ENCODE results near the gene TNFSF4. TPM values are rescaled to one million over a fixed set of nuclear protein-coding genes. Genes with fewer than 3 reads are reported as not detected.

TNFSF4 gene
- total RNA-seq, 1 donor = 2.0 TPM

- TF ChIP-seq, protein P1, sequence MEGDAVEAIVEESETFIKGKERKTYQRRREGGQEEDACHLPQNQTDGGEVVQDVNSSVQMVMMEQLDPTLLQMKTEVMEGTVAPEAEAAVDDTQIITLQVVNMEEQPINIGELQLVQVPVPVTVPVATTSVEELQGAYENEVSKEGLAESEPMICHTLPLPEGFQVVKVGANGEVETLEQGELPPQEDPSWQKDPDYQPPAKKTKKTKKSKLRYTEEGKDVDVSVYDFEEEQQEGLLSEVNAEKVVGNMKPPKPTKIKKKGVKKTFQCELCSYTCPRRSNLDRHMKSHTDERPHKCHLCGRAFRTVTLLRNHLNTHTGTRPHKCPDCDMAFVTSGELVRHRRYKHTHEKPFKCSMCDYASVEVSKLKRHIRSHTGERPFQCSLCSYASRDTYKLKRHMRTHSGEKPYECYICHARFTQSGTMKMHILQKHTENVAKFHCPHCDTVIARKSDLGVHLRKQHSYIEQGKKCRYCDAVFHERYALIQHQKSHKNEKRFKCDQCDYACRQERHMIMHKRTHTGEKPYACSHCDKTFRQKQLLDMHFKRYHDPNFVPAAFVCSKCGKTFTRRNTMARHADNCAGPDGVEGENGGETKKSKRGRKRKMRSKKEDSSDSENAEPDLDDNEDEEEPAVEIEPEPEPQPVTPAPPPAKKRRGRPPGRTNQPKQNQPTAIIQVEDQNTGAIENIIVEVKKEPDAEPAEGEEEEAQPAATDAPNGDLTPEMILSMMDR (IDR thresholded peaks at IDR 0.05; ENCODE audit: insufficient read depth, low read length) = peak; percentile 6
- H3K4me3 ChIP-seq (ENCODE audit: low read depth, low read length) = no peak overlapping the region
- no peak for DNase-seq (ENCODE audit: low read depth)
These were observed 19.4 kb downstream of the TNFSF4 start for GRCh38 chr1:173187671-173188237.

GRCh38 chr1:173181791-173182190 lies 25.3 kb downstream of the TNFSF4 start:
- TF ChIP-seq, protein P1 (IDR thresholded peaks at IDR 0.05; ENCODE audit: insufficient read depth, low read length) = no peak
- no peak for DNase-seq (ENCODE audit: low read depth)
- H3K4me3 ChIP-seq (ENCODE audit: low read depth, low read length) = no peak overlapping the region

- H3K4me3 ChIP-seq (ENCODE audit: low read depth, low read length) = no peak overlapping the region
- TF ChIP-seq, protein P1 (IDR thresholded peaks at IDR 0.05; ENCODE audit: insufficient read depth, low read length) = no peak
- DNase-seq (ENCODE audit: low read depth) = no peak
These were observed 30.9 kb downstream of the TNFSF4 start for GRCh38 chr1:173176246-173176645.

DNA sequence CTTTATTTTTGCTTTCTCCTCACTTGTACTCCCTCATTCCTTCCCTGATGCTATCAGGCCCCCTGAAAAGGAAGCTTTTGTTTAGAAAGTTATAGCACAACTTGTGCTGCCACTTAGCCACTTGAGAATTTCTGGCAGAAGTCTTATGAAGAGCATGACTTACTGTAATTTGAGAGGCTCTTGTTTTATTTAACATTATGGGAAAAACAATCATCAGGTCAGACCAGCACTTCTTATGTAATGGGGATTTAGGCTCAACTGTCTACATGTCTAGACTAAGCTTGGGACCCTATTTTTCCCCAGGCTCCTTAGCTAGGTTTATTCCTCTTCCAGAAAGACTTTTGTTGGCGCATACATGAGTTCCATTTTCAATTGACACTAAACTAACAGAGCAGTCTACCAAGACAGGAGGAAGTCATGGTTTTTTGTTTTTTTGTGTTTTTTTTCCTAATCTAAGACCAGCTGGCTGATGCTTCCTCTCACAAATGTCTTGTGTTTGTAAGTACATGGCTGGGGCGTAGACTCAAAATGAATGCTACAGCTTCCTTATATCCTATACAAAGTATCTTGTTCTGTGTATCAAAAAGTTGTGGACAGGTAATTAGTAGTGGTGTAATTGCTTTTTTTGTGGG lies 31.5 kb downstream of the TNFSF4 start:
- no peak overlapping the region for H3K4me3 ChIP-seq (ENCODE audit: low read depth, low read length)
- TF ChIP-seq, protein P1 (IDR thresholded peaks at IDR 0.05; ENCODE audit: insufficient read depth, low read length) = no peak
- DNase-seq (ENCODE audit: low read depth) = no peak

GRCh38 chr1:173173388-173173787 lies 33.7 kb downstream of the TNFSF4 start:
- TF ChIP-seq, protein P1 (IDR thresholded peaks at IDR 0.05; ENCODE audit: insufficient read depth, low read length) = no peak
- H3K4me3 ChIP-seq (ENCODE audit: low read depth, low read length) = no peak overlapping the region
- no peak for DNase-seq (ENCODE audit: low read depth)

GRCh38 chr1:173171152-173171551 lies 36.0 kb downstream of the TNFSF4 start:
- no peak for DNase-seq (ENCODE audit: low read depth)
- H3K4me3 ChIP-seq (ENCODE audit: low read depth, low read length) = no peak overlapping the region
- TF ChIP-seq, protein P1 (IDR thresholded peaks at IDR 0.05; ENCODE audit: insufficient read depth, low read length) = no peak

All from fibroblast of the aortic adventitia (primary cell).